Upper lobe of right lung (tissue), 1 donor: ENCODE results near the gene LRRC18. TPM values are rescaled to one million over a fixed set of nuclear protein-coding genes. Genes with fewer than 3 reads are reported as not detected.
A peak's percentile ranks its signal among the peaks of the same experiment; 100 is the strongest.

Source experiments
- ATAC-seq: fragments of 200-7000 bp; cut with Tn5 transposase; one replicate; pipeline ENCODE4 v1.9.1; 2020; ENCODE audit warnings: mild to moderate bottlenecking, moderate library complexity
- DNase-seq: peaks from one replicate; pipeline ENCODE4 v3.0.0-alpha.2; 2020
- H3K27ac ChIP-seq: fragments of 200-600 bp; one replicate; pipeline ENCODE4 v1.8.0; 2022
- H3K27me3 ChIP-seq: fragments of 200-600 bp; one replicate; pipeline ENCODE4 v1.8.0; 2022; ENCODE audit warnings: mild to moderate bottlenecking
- H3K36me3 ChIP-seq: fragments of 200-600 bp; one replicate; pipeline ENCODE4 v1.8.0; 2022
- H3K4me1 ChIP-seq: fragments of 200-600 bp; one replicate; pipeline ENCODE4 v1.8.0; 2022
- H3K4me3 ChIP-seq: fragments of 200-600 bp; one replicate; pipeline ENCODE4 v1.8.0; 2022; ENCODE audit warnings: mild to moderate bottlenecking
- H3K9me3 ChIP-seq: fragments of 200-600 bp; one replicate; pipeline ENCODE4 v1.8.0; 2022
- intact Hi-C: fragments of 100-400 bp; cut with DNase I; formaldehyde crosslinking; loops from one replicate; pipeline ENCODE4 v1.11.0; 2022
- total RNA-seq: library from RNA; stranded (reverse); fragmentation: NEBNext Ultra II Directional; extraction: Animal tissue kit (Norgen Biotek cat#: 25700); gene quantifications from one replicate; pipeline ENCODE4 v1.2.1, GENCODE V29; 2021
- TF ChIP-seq, protein P1 (sequence below): fragments of 200-600 bp; IDR thresholded peaks from one replicate; pipeline ENCODE4 v1.8.0; 2022; ENCODE audit warnings: antibody characterized with exemption
- donor health status: DM: no; HTN: yes; CAD: no; lungs with severe emphysema.

LRRC18 gene
- total RNA-seq, 1 donor from 2014 or later = 0.96 TPM

DNA sequence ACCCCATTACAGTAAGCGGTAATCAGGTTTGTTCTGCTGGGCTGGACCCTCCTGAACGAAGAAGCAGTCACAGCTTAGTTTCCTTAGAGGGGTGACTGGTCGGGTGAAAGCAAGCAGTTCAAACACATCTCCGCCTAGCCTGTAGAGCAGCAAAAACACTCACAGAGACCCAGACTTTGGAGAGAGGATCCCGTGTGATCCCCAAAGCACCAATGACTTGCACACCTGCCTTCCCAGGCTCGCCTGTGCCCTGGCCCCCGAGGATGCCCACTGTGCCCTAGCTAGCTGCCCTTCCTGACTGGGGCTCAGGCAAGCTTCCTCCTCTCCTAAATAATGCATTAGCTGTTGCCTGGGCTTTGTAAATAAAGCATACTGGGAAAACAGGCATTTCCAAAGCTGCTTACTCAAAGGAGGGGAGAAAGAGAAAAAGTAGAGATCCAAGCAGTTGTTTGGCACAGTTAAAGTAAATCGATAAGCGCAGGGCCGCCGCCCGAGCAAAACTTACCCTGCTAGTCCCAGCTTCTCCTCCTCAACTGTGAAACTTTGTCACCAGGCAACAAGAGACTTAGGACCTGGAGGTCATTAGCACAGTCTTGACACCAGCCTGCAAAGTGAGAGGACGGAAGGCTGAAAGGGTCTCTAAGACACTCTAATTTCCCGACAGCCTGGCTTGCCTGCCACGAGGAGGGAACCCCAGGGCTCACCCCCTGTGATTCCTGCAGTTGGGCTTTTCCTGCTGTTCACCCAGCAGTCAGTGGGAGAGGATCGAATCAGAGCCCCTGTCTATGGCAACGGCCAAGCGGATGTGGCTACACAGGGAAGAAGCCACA lies 4.8 kb downstream of the LRRC18 start:
- Histone ChIP-seq H3K4me3 (peak overlapping the region; percentile 26), H3K4me1 (peaks cover 6% of the 10 kb centered on the region), H3K9me3 (no peaks in the 10 kb centered on the region), H3K36me3 (no peaks in the 10 kb centered on the region), H3K27me3 (no peaks in the 10 kb centered on the region), H3K27ac (no peak overlapping the region)
- DNase-seq (no peak), ATAC-seq (no peak)
- intact Hi-C loops = no loop called here
- TF ChIP-seq, protein P1, sequence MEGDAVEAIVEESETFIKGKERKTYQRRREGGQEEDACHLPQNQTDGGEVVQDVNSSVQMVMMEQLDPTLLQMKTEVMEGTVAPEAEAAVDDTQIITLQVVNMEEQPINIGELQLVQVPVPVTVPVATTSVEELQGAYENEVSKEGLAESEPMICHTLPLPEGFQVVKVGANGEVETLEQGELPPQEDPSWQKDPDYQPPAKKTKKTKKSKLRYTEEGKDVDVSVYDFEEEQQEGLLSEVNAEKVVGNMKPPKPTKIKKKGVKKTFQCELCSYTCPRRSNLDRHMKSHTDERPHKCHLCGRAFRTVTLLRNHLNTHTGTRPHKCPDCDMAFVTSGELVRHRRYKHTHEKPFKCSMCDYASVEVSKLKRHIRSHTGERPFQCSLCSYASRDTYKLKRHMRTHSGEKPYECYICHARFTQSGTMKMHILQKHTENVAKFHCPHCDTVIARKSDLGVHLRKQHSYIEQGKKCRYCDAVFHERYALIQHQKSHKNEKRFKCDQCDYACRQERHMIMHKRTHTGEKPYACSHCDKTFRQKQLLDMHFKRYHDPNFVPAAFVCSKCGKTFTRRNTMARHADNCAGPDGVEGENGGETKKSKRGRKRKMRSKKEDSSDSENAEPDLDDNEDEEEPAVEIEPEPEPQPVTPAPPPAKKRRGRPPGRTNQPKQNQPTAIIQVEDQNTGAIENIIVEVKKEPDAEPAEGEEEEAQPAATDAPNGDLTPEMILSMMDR = no peak

DNA sequence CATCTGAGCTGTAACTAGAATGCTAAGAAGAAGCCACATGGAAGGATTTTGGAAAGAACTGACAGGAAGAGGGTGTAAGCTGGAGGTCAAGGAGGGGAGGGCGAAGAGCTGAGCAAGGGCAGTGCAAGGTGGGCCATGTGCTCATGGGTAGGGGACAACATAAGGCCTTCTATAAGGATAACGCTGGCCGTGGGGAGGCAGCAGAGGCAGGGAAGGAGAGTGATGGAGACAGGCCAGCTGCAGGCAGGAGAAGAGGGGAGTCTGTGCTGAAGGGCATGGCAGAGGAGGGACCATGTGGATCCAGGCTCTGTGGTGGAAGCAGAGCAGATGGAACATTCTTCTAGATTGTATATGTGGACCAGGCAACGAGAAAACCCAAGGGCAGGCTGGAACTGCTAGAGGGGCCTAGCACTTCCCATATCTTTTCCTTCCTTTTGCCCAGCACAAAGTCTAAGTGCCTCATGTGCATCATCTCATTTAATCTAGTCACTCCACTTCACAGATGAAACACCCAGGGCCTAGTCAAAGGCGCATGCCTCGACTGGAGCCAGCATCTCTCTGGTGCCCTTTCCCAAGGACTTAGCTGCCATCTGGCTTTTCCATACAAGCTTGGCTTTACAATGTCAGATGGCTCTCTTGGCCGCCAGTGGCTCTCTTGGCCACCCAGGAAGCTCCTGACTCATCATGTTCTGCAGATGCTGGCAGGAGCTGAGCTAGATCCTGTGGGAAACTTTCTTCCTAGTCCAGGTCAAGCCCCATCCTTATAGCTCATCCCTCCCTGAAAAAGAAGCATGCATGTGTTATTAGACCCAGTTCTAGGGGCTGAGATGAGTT lies 6.6 kb downstream of the LRRC18 start:
- no peak overlapping the region for H3K27ac ChIP-seq

DNA sequence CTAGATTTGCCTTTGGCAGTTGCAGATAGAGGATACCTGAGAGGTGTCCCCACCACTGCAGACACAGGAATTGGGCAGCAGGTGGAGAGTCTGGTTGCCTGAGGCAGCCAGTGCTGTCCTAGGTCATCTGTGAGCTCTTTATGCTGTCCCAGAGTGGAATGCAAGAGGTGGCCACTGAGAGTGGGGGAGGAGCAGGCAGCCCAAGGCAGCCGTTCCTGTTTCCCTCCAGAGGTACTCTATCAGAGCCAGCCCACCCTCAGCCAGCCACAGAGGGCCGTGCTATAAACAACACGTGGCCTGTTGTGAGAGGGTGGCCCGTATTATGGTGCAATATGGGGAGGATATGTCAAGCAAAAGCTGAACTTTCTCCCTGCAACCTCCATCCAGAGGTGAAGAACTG lies 8.5 kb downstream of the LRRC18 start:
- DNase-seq (no peak), ATAC-seq (peak; percentile 65)
- no peak overlapping the region for H3K27ac ChIP-seq
- intact Hi-C loops = no loop called here
- H3K27me3 ChIP-seq = no peaks in the 10 kb centered on the region
- H3K4me3 ChIP-seq = no peak overlapping the region
- TF ChIP-seq, protein P1 = no peak
- H3K36me3 ChIP-seq = no peaks in the 10 kb centered on the region
- H3K4me1 ChIP-seq = peaks cover 6% of the 10 kb centered on the region
- H3K9me3 ChIP-seq = no peaks in the 10 kb centered on the region

More for the DNA sequence above, 6.6 kb downstream of the LRRC18 start:
- intact Hi-C loops = no loop called here
- no peaks in the 10 kb centered on the region for H3K27me3 ChIP-seq
- H3K36me3 ChIP-seq = no peaks in the 10 kb centered on the region
- H3K4me1 ChIP-seq = peaks cover 6% of the 10 kb centered on the region
- no peak for ATAC-seq
- no peak for DNase-seq
- no peaks in the 10 kb centered on the region for H3K9me3 ChIP-seq
- TF ChIP-seq, protein P1 = no peak
- H3K4me3 ChIP-seq = no peak overlapping the region

GRCh38 chr10:48929413-48929990 lies 10.1 kb downstream of the LRRC18 start:
- H3K9me3 ChIP-seq = no peaks in the 10 kb centered on the region
- intact Hi-C loops = no loop called here
- ATAC-seq (no peak), DNase-seq (no peak)
- no peaks in the 10 kb centered on the region for H3K27me3 ChIP-seq
- H3K27ac ChIP-seq = no peak overlapping the region
- H3K36me3 ChIP-seq = no peaks in the 10 kb centered on the region
- TF ChIP-seq, protein P1 = no peak
- no peak overlapping the region for H3K4me3 ChIP-seq
- peaks cover 6% of the 10 kb centered on the region for H3K4me1 ChIP-seq

DNA sequence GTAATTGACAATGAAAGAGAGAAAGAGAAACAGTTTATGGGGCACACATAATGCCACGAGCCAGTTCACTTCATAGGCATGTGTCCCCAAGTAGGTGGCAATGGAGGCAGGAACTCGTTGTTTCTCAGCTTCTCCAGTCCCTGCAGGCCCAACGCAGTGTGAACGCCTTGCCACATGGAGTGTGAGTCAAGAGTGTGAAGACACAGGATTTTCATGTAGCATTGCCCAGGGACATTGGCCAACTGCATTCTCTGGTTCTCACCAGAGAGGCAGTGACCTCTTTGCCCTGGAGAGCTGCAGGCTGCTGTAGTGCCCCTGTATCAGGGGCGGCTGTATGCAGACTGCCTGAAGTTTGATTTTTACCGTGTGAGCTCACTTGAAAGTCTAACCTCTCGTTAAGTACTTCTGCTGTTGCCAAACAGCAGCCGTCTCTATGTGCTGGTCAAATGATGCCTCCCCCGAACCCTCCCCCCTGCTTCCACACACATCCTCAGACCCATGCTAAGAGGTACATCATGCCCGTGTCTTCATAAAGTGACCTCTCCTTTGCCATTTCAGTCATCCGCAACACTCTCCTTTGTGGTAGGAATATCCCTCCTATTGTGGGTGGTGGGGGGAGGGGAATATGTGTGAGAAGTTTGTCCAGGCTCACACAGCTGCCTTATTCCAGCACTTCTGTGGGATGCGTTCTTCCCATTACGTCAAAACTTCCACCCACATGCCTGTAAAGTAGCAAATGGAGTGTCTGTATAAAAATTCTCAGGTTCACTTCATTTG lies 12.7 kb downstream of the LRRC18 start:
- TF ChIP-seq, protein P1 = no peak
- Histone ChIP-seq H3K27me3 (no peaks in the 10 kb centered on the region), H3K4me3 (no peak overlapping the region), H3K36me3 (no peaks in the 10 kb centered on the region), H3K9me3 (no peaks in the 10 kb centered on the region), H3K4me1 (peaks cover 6% of the 10 kb centered on the region), H3K27ac (no peak overlapping the region)
- ATAC-seq (no peak), DNase-seq (no peak)
- intact Hi-C loops = no loop called here
